GM12865 (cell line): ENCODE results near the gene ALDH8A1.

Source experiments
- DNase-seq: peaks from one replicate; pipeline ENCODE4 v3.0.0; 2010; ENCODE audit warnings: low read depth
- H3K4me3 ChIP-seq: 2 replicates; pipeline ENCODE4 v1.5.1; 2011; ENCODE audit warnings: mild to moderate bottlenecking, low read depth, low read length, control low read depth
- CTCF ChIP-seq: IDR thresholded peaks from 2 replicates; pipeline ENCODE4 v1.5.1; 2011; ENCODE audit warnings: low read length, control low read depth, low read depth, inconsistent platforms; ENCODE audit not compliant: insufficient read depth; ENCODE audit errors: missing control alignments

Gene ALDH8A1

GRCh38 chr6:134943522-134944111 lies 6.3 kb downstream of the ALDH8A1 start:
- no peak for TF ChIP-seq CTCF
- no peak for DNase-seq
- no peak overlapping the region for H3K4me3 ChIP-seq

- no peak for TF ChIP-seq CTCF
- peak; percentile 59 for DNase-seq
- no peak overlapping the region for H3K4me3 ChIP-seq
Measured at GRCh38 chr6:134938896-134939295, 11.0 kb downstream of the ALDH8A1 start.

GRCh38 chr6:134937426-134937825 lies 12.5 kb downstream of the ALDH8A1 start:
- no peak overlapping the region for H3K4me3 ChIP-seq
- TF ChIP-seq CTCF, result no peak
- DNase-seq, result no peak

GRCh38 chr6:134936931-134937330 lies 13.0 kb downstream of the ALDH8A1 start:
- DNase-seq, result no peak
- H3K4me3 ChIP-seq, result no peak overlapping the region
- no peak for TF ChIP-seq CTCF

- no peak overlapping the region for H3K4me3 ChIP-seq
- no peak for DNase-seq
- TF ChIP-seq CTCF, result no peak
Measured at GRCh38 chr6:134936476-134936875, 13.4 kb downstream of the ALDH8A1 start.

- DNase-seq, result no peak
- H3K4me3 ChIP-seq, result no peak overlapping the region
- TF ChIP-seq CTCF, result no peak
Measured at GRCh38 chr6:134934793-134935485, 15.0 kb downstream of the ALDH8A1 start.
